Measurements from ENCODE around the gene GNPDA1. TPM values are rescaled to one million over a fixed set of nuclear protein-coding genes. Genes with fewer than 3 reads are reported as not detected.
A peak's percentile ranks its signal among the peaks of the same experiment; 100 is the strongest.

The GNPDA1 gene
- 10 to 100 TPM; 11.5 to 15.0 TPM for total RNA-seq
- 1 to 10 TPM; 8.0 to 9.5 TPM for polyA plus RNA-seq

- Histone ChIP-seq H3K9me3 (ENCODE audit: control insufficient read depth in 4 of 4, low read length in 3 of 4) (no peaks in the 10 kb centered on the region), H3K9ac (ENCODE audit: low read depth in 1 of 2, low read length in 2 of 2) (peak within 1 kb of the TSS; percentile 69 to 90), H3K36me3 (ENCODE audit: control insufficient read depth in 4 of 4, insufficient read depth in 3 of 4, low read depth in 1 of 4, low read length in 3 of 4) (peaks cover 0 to 3% (median 2%) of the 10 kb centered on the region in 4 donors), H3K27ac (ENCODE audit: low read depth in 1 of 2, low read length in 2 of 2) (peak within 1 kb of the TSS; percentile 94 to 97), H3K4me1 (ENCODE audit: control insufficient read depth in 4 of 4, insufficient read depth in 4 of 4, low read length in 3 of 4) (peaks cover 3 to 29% (median 14%) of the 10 kb centered on the region in 4 donors), H3K27me3 (ENCODE audit: control insufficient read depth in 4 of 4, insufficient read depth in 4 of 4, low read length in 3 of 4) (no peaks in the 10 kb centered on the region), H3K4me3 (ENCODE audit: low read depth in 1 of 3, low read length in 3 of 3) (peak within 1 kb of the TSS; percentile 49 to 79 (median 59))
- WGBS = under 1% methylated on average over 58 of the region's 58 CpGs
- DNase-seq (ENCODE audit: low spot score) = peak; percentile 82
- TF ChIP-seq SP1 (IDR thresholded peaks at IDR 0.05) = peak; percentile 28
- no peak for TF ChIP-seq ATF3 (IDR thresholded peaks at IDR 0.05)
- TF ChIP-seq ZBTB33 (IDR thresholded peaks at IDR 0.05) = no peak
- TF ChIP-seq FOXA1 (IDR thresholded peaks at IDR 0.05) = no peak
- no peak for TF ChIP-seq HNF4A (conservative IDR thresholded peaks at IDR 0.05)
- TF ChIP-seq NR2F2 (IDR thresholded peaks at IDR 0.05) = no peak
- no peak for TF ChIP-seq MAX (IDR thresholded peaks at IDR 0.05)
- no peak for TF ChIP-seq EGR1 (IDR thresholded peaks at IDR 0.05; ENCODE audit: low read depth in 2 of 2)
- no peak for TF ChIP-seq RXRA (IDR thresholded peaks at IDR 0.05)
- no peak for TF ChIP-seq REST (IDR thresholded peaks at IDR 0.05)
- TF ChIP-seq HNF4G (IDR thresholded peaks at IDR 0.05) = no peak
- TF ChIP-seq JUND (IDR thresholded peaks at IDR 0.05) = no peak
- TF ChIP-seq GABPA (IDR thresholded peaks at IDR 0.05 in 1 of 2, conservative IDR thresholded peaks at IDR 0.05 in 1 of 2) = no peak
- TF ChIP-seq TAF1 (conservative IDR thresholded peaks at IDR 0.05) = no peak
- no peak for TF ChIP-seq RAD21 (IDR thresholded peaks at IDR 0.05)
- peak; percentile 28 for TF ChIP-seq CTCF (IDR thresholded peaks at IDR 0.05; ENCODE audit: low read depth, low read length, missing input control)
- no peak for TF ChIP-seq YY1 (IDR thresholded peaks at IDR 0.05)
Observed at GRCh38 chr5:142012792-142013388, at the start of gene GNPDA1. Gene GNPDA1, minus strand, starts transcription at chr5:142013027. Its CDS starts 992 bp downstream, at chr5:142012035.
